Activated T-cell treated with anti-CD3 and anti-CD28 coated beads for 4 hours (primary cell): ENCODE data around the gene CLMP.
"Not testable (repeated sequence)": the region's sequence is repeated elsewhere in the genome, so short reads cannot be mapped to it uniquely, and the experiment has no call there.

Experiments
- DNase-seq: peaks from one replicate; pipeline ENCODE4 v3.0.0-alpha.2; 2020

The CLMP gene

GRCh38 chr11:123217897-123218296, 22.8 kb upstream of the CLMP start:
- no peak for DNase-seq

GRCh38 chr11:123216249-123216648, 21.2 kb upstream of the CLMP start:
- no peak for DNase-seq

- no peak for DNase-seq
Measured at GRCh38 chr11:123214940-123215339, 19.9 kb upstream of the CLMP start.

GRCh38 chr11:123214396-123214795, 19.3 kb upstream of the CLMP start:
- no peak for DNase-seq

- DNase-seq, result no peak
Measured at GRCh38 chr11:123213307-123213771, 18.3 kb upstream of the CLMP start.

GRCh38 chr11:123212406-123212805, 17.4 kb upstream of the CLMP start:
- no peak for DNase-seq

GRCh38 chr11:123211981-123212380, 16.9 kb upstream of the CLMP start:
- no peak for DNase-seq

GRCh38 chr11:123211149-123211852, 16.3 kb upstream of the CLMP start:
- DNase-seq, result no peak

GRCh38 chr11:123209591-123209990, 14.5 kb upstream of the CLMP start:
- DNase-seq, result no peak

- DNase-seq, result no peak
Measured at GRCh38 chr11:123206791-123207434, 11.9 kb upstream of the CLMP start.

GRCh38 chr11:123206055-123206454, 11.0 kb upstream of the CLMP start:
- not testable (repeated sequence) for DNase-seq

GRCh38 chr11:123203934-123204333, 8.9 kb upstream of the CLMP start:
- DNase-seq, result no peak

GRCh38 chr11:123203471-123203870, 8.4 kb upstream of the CLMP start:
- no peak for DNase-seq

- DNase-seq, result no peak
Measured at GRCh38 chr11:123202155-123203151, 7.4 kb upstream of the CLMP start.

GRCh38 chr11:123200264-123200663, 5.2 kb upstream of the CLMP start:
- no peak for DNase-seq

- DNase-seq, result no peak
Measured at GRCh38 chr11:123197711-123198110, 2.7 kb upstream of the CLMP start.

GRCh38 chr11:123196060-123196714, 1.1 kb upstream of the CLMP start:
- no peak for DNase-seq

- no peak for DNase-seq
Measured at GRCh38 chr11:123194337-123195187, 486 bp downstream of the CLMP start.

- DNase-seq, result no peak
Measured at GRCh38 chr11:123193742-123194141, 1.3 kb downstream of the CLMP start.

GRCh38 chr11:123191939-123192338, 3.1 kb downstream of the CLMP start:
- no peak for DNase-seq

GRCh38 chr11:123190518-123190917, 4.5 kb downstream of the CLMP start:
- DNase-seq, result no peak
